ENCODE measurements around the gene PTPN11.

GRCh38 chr12:112540021-112540420 lies 121.3 kb downstream of the PTPN11 start:
- TF ChIP-seq CTCF (IDR thresholded peaks at IDR 0.05): no peak
- no peak for TF ChIP-seq POLR2A (IDR thresholded peaks at IDR 0.05)

Data from esophagus squamous epithelium (tissue), 4 donors.